Stimulated activated CD4-positive, alpha-beta T cell treated with anti-CD3 and anti-CD28 coated beads, Interleukin-1b, Interleukin-23, amount 100 ng/mL, for 24 hours (primary cell): ENCODE results near the gene KHDC4.

Experiments used
- DNase-seq, 4 experiments: peaks; one replicate each; pipeline ENCODE4 v3.0.0-alpha.2; 2020; ENCODE audit warnings: low read depth in 4 of 4, low spot score in 1 of 4

KHDC4 gene

DNA sequence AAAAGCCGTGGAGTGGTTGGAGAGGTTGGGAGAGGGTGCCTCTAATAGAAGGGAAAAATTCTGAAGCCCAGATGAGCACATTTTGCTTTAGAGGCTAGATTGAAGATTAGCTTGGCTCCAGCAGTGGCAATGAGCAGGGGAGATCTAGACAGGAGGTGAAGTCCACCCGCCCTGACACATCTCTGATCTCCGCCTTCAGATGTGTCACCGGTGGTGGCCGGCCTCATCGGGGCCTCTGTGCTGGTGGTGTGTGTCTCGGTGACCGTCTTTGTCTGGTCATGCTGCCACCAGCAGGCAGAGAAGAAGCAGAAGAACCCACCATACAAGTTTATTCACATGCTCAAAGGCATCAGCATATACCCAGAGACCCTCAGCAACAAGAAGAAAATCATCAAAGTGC, 66.4 kb downstream of the KHDC4 start:
- DNase-seq: no peak

DNA sequence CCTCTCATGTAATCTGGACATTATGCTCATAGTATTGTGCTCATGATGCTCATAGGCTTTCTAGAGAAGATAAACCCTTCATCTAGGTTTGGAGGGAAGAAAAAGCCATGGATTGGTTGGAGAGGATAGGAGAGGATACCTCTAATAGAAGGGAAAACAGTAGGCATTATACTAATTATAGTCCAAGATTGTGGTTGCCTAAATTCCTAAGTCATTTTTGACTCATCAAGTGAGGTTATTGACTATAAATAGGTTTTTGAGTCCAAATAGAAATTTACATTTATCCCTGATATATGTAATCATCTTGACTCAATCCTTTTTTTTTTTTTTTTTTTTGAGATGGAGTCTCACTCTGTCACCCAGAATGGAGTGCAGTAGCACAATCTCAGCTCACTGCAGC, 69.8 kb downstream of the KHDC4 start:
- no peak for DNase-seq
